ENCODE data around the gene TPH1.

The TPH1 gene

GRCh38 chr11:18088366-18088765 lies 42.3 kb upstream of the TPH1 start:
- H2AFZ ChIP-seq (ENCODE audit: low read length): no peak overlapping the region
- no peaks in the 10 kb centered on the region; the same call in 1 of the 2 replicates for H3K36me3 ChIP-seq (replicated peaks; ENCODE audit: insufficient read depth, low read length)
- no peaks in the 10 kb centered on the region for H3K27me3 ChIP-seq (replicated peaks; ENCODE audit: insufficient read depth, low read length)
- no peak for DNase-seq
- no peak overlapping the region for H3K9ac ChIP-seq (ENCODE audit: low read length)
- H4K20me1 ChIP-seq (ENCODE audit: insufficient read depth, low read length): no peaks in the 10 kb centered on the region
- H3F3A ChIP-seq (ENCODE audit: insufficient read depth, low read length): no peaks in the 10 kb centered on the region
- H3K27ac ChIP-seq (ENCODE audit: low read length): no peak overlapping the region
- H3K9me3 ChIP-seq (replicated peaks; ENCODE audit: insufficient read depth, low read length): no peaks in the 10 kb centered on the region
- no peaks in the 10 kb centered on the region for H3K4me1 ChIP-seq (ENCODE audit: low read length)
- TF ChIP-seq EZH2phosphoT487 (IDR thresholded peaks at IDR 0.05; ENCODE audit: low read length) (no peak), CTCF (IDR thresholded peaks at IDR 0.05; ENCODE audit: low read length) (no peak), EZH2 (optimal IDR thresholded peaks at IDR 0.05; ENCODE audit: low read depth, low read length) (no peak)
- no peaks in the 10 kb centered on the region for H3K9me2 ChIP-seq (replicated peaks; ENCODE audit: insufficient read depth, low read length)
- no peak overlapping the region for H3K4me2 ChIP-seq (ENCODE audit: low read depth, low read length)
- H3K4me3 ChIP-seq (ENCODE audit: low read length): no peak overlapping the region
- H3K79me2 ChIP-seq (ENCODE audit: low read length): no peaks in the 10 kb centered on the region

GRCh38 chr11:18081551-18081950 lies 35.5 kb upstream of the TPH1 start:
- Histone ChIP-seq H3K4me1 (ENCODE audit: low read length) (no peaks in the 10 kb centered on the region), H3K4me2 (ENCODE audit: low read depth, low read length) (no peak overlapping the region), H4K20me1 (ENCODE audit: insufficient read depth, low read length) (no peaks in the 10 kb centered on the region), H3K9ac (ENCODE audit: low read length) (no peak overlapping the region), H3K9me2 (replicated peaks; ENCODE audit: insufficient read depth, low read length) (no peaks in the 10 kb centered on the region), H2AFZ (ENCODE audit: low read length) (no peak overlapping the region), H3K36me3 (replicated peaks; ENCODE audit: insufficient read depth, low read length) (no peaks in the 10 kb centered on the region; the same call in 1 of the 2 replicates), H3F3A (ENCODE audit: insufficient read depth, low read length) (no peaks in the 10 kb centered on the region), H3K27ac (ENCODE audit: low read length) (no peak overlapping the region), H3K79me2 (ENCODE audit: low read length) (no peaks in the 10 kb centered on the region), H3K4me3 (ENCODE audit: low read length) (no peak overlapping the region), H3K9me3 (replicated peaks; ENCODE audit: insufficient read depth, low read length) (no peaks in the 10 kb centered on the region), H3K27me3 (replicated peaks; ENCODE audit: insufficient read depth, low read length) (no peaks in the 10 kb centered on the region)
- TF ChIP-seq CTCF (IDR thresholded peaks at IDR 0.05; ENCODE audit: low read length): no peak
- no peak for TF ChIP-seq EZH2 (optimal IDR thresholded peaks at IDR 0.05; ENCODE audit: low read depth, low read length)
- TF ChIP-seq EZH2phosphoT487 (IDR thresholded peaks at IDR 0.05; ENCODE audit: low read length): no peak
- no peak for DNase-seq

GRCh38 chr11:18080451-18080850 lies 34.4 kb upstream of the TPH1 start:
- no peaks in the 10 kb centered on the region for H3K27me3 ChIP-seq (replicated peaks; ENCODE audit: insufficient read depth, low read length)
- no peaks in the 10 kb centered on the region for H3K9me3 ChIP-seq (replicated peaks; ENCODE audit: insufficient read depth, low read length)
- H3K4me2 ChIP-seq (ENCODE audit: low read depth, low read length): no peak overlapping the region
- H3K36me3 ChIP-seq (replicated peaks; ENCODE audit: insufficient read depth, low read length): no peaks in the 10 kb centered on the region; the same call in 1 of the 2 replicates
- no peak overlapping the region for H3K4me3 ChIP-seq (ENCODE audit: low read length)
- H3F3A ChIP-seq (ENCODE audit: insufficient read depth, low read length): no peaks in the 10 kb centered on the region
- H3K79me2 ChIP-seq (ENCODE audit: low read length): no peaks in the 10 kb centered on the region
- H2AFZ ChIP-seq (ENCODE audit: low read length): no peak overlapping the region
- no peak for TF ChIP-seq EZH2phosphoT487 (IDR thresholded peaks at IDR 0.05; ENCODE audit: low read length)
- no peak for TF ChIP-seq CTCF (IDR thresholded peaks at IDR 0.05; ENCODE audit: low read length)
- no peak for TF ChIP-seq EZH2 (optimal IDR thresholded peaks at IDR 0.05; ENCODE audit: low read depth, low read length)
- H3K4me1 ChIP-seq (ENCODE audit: low read length): no peaks in the 10 kb centered on the region
- no peak overlapping the region for H3K27ac ChIP-seq (ENCODE audit: low read length)
- no peaks in the 10 kb centered on the region for H3K9me2 ChIP-seq (replicated peaks; ENCODE audit: insufficient read depth, low read length)
- no peak for DNase-seq
- H3K9ac ChIP-seq (ENCODE audit: low read length): no peak overlapping the region
- no peaks in the 10 kb centered on the region for H4K20me1 ChIP-seq (ENCODE audit: insufficient read depth, low read length)
